H1 (cell line): ENCODE data around the gene SLC25A22. TPM values are rescaled to one million over a fixed set of nuclear protein-coding genes. Genes with fewer than 3 reads are reported as not detected.
A peak's percentile ranks its signal among the peaks of the same experiment; 100 is the strongest.

Source experiments
- CTCF ChIA-PET: fragments of 300-600 bp; sonication (Branson Sonifier 250); formaldehyde crosslinking; loops from one replicate; lab custom pipeline; 2021; ENCODE audit not compliant: partially characterized antibody; lab: Charles Lee
- POLR2A ChIA-PET: fragments of 300-600 bp; sonication (Branson Sonifier 250); formaldehyde crosslinking; loops from one replicate; lab custom pipeline; 2021; ENCODE audit warnings: inconsistent platforms; ENCODE audit not compliant: partially characterized antibody; lab: Charles Lee
- DNase-seq, 2 experiments: peaks; one replicate each; pipeline versions ENCODE4 v3.0.0 to v3.0.0-alpha.2; 2010 to 2022; ENCODE audit warnings: low spot score in 2 of 2, low read depth in 1 of 2, mixed read lengths in 1 of 2
- FAIRE-seq: peaks from 2 replicates; lab custom pipeline; 2011; peaks lifted over from hg19 to GRCh38; lab: Jason Lieb, UNC
- H2AFZ ChIP-seq: 2 replicates; pipeline ENCODE4 v1.8.1; 2012; ENCODE audit warnings: low read length, inconsistent platforms
- H2AK5ac ChIP-seq: 2 replicates; pipeline ENCODE4 v1.6.1; 2013; ENCODE audit warnings: low read depth, low read length
- H2BK120ac ChIP-seq: replicated peaks from 2 replicates; pipeline ENCODE3; 2013; ENCODE audit warnings: low read depth, low read length, inconsistent platforms
- H2BK12ac ChIP-seq: 2 replicates; pipeline ENCODE4 v1.6.1; 2013; ENCODE audit warnings: low read depth, low read length
- H2BK15ac ChIP-seq: 2 replicates; pipeline ENCODE4 v1.6.1; 2013; ENCODE audit warnings: low read length
- H2BK20ac ChIP-seq: 2 replicates; pipeline ENCODE4 v1.6.1; 2013; ENCODE audit warnings: low read length
- H2BK5ac ChIP-seq: 2 replicates; pipeline ENCODE4 v1.6.1; 2013; ENCODE audit warnings: low read depth, low read length
- H3K14ac ChIP-seq: 2 replicates; pipeline ENCODE4 v1.6.1; 2013; ENCODE audit warnings: inconsistent platforms; ENCODE audit not compliant: insufficient read length
- H3K18ac ChIP-seq: 2 replicates; pipeline ENCODE4 v1.6.1; 2013; ENCODE audit warnings: low read length; ENCODE audit errors: extremely low read depth
- H3K23ac ChIP-seq: 2 replicates; pipeline ENCODE4 v1.6.1; 2013; ENCODE audit warnings: inconsistent platforms; ENCODE audit not compliant: insufficient read length
- H3K23me2 ChIP-seq: 2 replicates; pipeline ENCODE4 v1.6.1; 2013; ENCODE audit warnings: low read depth, low read length
- H3K27ac ChIP-seq: 2 replicates; pipeline ENCODE4 v1.6.1; 2011; ENCODE audit warnings: low read depth, low read length, inconsistent platforms
- H3K27me3 ChIP-seq, 4 experiments: replicated peaks in 1 of 4; 1 replicate in 1 of 4; 2 replicates in 3 of 4; pipeline versions ENCODE4 v1.6.1 to v1.8.1; 2011 to 2013; ENCODE audit warnings: low read length in 3 of 4, mild to moderate bottlenecking in 3 of 4, inconsistent platforms in 2 of 4, mixed read lengths in 2 of 4, moderate library complexity in 1 of 4; ENCODE audit not compliant: control insufficient read depth in 3 of 4, insufficient read depth in 3 of 4; ENCODE audit errors: extremely low read depth in 1 of 4
- H3K36me3 ChIP-seq, 4 experiments: 2 replicates each; pipeline versions ENCODE4 v1.6.1 to v1.8.1; 2011 to 2013; ENCODE audit warnings: mild to moderate bottlenecking in 4 of 4, low read length in 3 of 4, moderate library complexity in 2 of 4, control low read depth in 1 of 4, inconsistent platforms in 1 of 4; ENCODE audit not compliant: insufficient read depth in 4 of 4, control insufficient read depth in 2 of 4
- H3K4ac ChIP-seq: replicated peaks from 2 replicates; pipeline ENCODE3; 2013; ENCODE audit warnings: low read length, low read depth, mixed read lengths, inconsistent platforms; ENCODE audit not compliant: insufficient read length
- H3K4me1 ChIP-seq, 4 experiments: replicated peaks in 1 of 4; 1 replicate in 1 of 4; 2 replicates in 3 of 4; pipeline versions ENCODE4 v1.6.1 to v1.8.1; 2011 to 2013; ENCODE audit warnings: low read length in 3 of 4, inconsistent platforms in 2 of 4, mixed read lengths in 1 of 4; ENCODE audit not compliant: insufficient read depth in 4 of 4, control insufficient read depth in 3 of 4
- H3K4me2 ChIP-seq, 2 experiments: 2 replicates each; pipeline versions ENCODE4 v1.6.1 to v1.8.1; 2011 to 2013; ENCODE audit warnings: low read depth in 2 of 2, low read length in 2 of 2, control low read depth in 1 of 2, inconsistent platforms in 1 of 2, mild to moderate bottlenecking in 1 of 2; ENCODE audit not compliant: insufficient read depth in 1 of 2
- H3K4me3 ChIP-seq, 4 experiments: fragments of 200-600, 300-600 bp in 1 of 4; sonication (generic), shearing (Covaris generic), sonication (Bioruptor Twin) in 1 of 4; 2 replicates each; pipeline versions ENCODE4 v1.5.1 to v1.8.1; 2011 to 2016; ENCODE audit warnings: low read length in 4 of 4, low read depth in 3 of 4, control low read depth in 2 of 4, inconsistent platforms in 2 of 4, mild to moderate bottlenecking in 2 of 4, mixed read lengths in 1 of 4, moderate library complexity in 1 of 4; ENCODE audit not compliant: insufficient read depth in 2 of 4; ENCODE audit errors: extremely low read depth in 1 of 4
- H3K56ac ChIP-seq: replicated peaks from 2 replicates; pipeline ENCODE3; 2013; ENCODE audit warnings: low read depth, mild to moderate bottlenecking, mixed read lengths, low read length, inconsistent platforms; ENCODE audit not compliant: insufficient read length
- H3K79me1 ChIP-seq: 2 replicates; pipeline ENCODE4 v1.6.1; 2013; ENCODE audit warnings: low read depth, low read length, control low read depth
- H3K79me2 ChIP-seq, 2 experiments: 2 replicates each; pipeline versions ENCODE4 v1.6.1 to v1.8.1; 2012 to 2013; ENCODE audit warnings: low read length in 2 of 2, mild to moderate bottlenecking in 2 of 2, inconsistent platforms in 1 of 2; ENCODE audit not compliant: insufficient read depth in 2 of 2, control insufficient read depth in 1 of 2
- H3K9ac ChIP-seq, 4 experiments: replicated peaks in 1 of 4; 1 replicate in 1 of 4; 2 replicates in 3 of 4; pipeline versions ENCODE4 v1.6.1 to v1.8.1; 2011 to 2013; ENCODE audit warnings: low read depth in 3 of 4, low read length in 3 of 4, control low read depth in 2 of 4, mild to moderate bottlenecking in 2 of 4, moderate library complexity in 2 of 4, inconsistent platforms in 1 of 4; ENCODE audit errors: extremely low read depth in 1 of 4
- H3K9me3 ChIP-seq, 2 experiments: 2 replicates each; pipeline versions ENCODE4 v1.6.1 to v1.8.1; 2012 to 2013; ENCODE audit warnings: mild to moderate bottlenecking in 2 of 2, moderate library complexity in 2 of 2, control low read depth in 1 of 2, inconsistent platforms in 1 of 2, low read depth in 1 of 2, low read length in 1 of 2, mixed read lengths in 1 of 2; ENCODE audit not compliant: insufficient read depth in 2 of 2
- H4K20me1 ChIP-seq, 2 experiments: replicated peaks in 1 of 2; 2 replicates each; pipeline versions ENCODE3 to v1.8.1; 2011 to 2013; ENCODE audit warnings: inconsistent platforms in 2 of 2, low read length in 2 of 2, mild to moderate bottlenecking in 1 of 2; ENCODE audit not compliant: insufficient read depth in 2 of 2, control insufficient read depth in 1 of 2
- H4K5ac ChIP-seq: 2 replicates; pipeline ENCODE4 v1.6.1; 2013; ENCODE audit warnings: low read length, low read depth, mixed read lengths, inconsistent platforms; ENCODE audit not compliant: insufficient read length
- H4K8ac ChIP-seq: 2 replicates; pipeline ENCODE4 v1.8.0; 2013; ENCODE audit warnings: mild to moderate bottlenecking, moderate library complexity, low read length, inconsistent platforms; ENCODE audit not compliant: insufficient read depth; ENCODE audit errors: extremely low read depth
- H4K91ac ChIP-seq: replicated peaks from 2 replicates; pipeline ENCODE3; 2013; ENCODE audit warnings: low read length, mixed read lengths, inconsistent platforms; ENCODE audit not compliant: insufficient read length
- BACH1 ChIP-seq: IDR thresholded peaks from 2 replicates; pipeline ENCODE4 v1.6.1; 2012; ENCODE audit warnings: low read length, improper control_type of control experiment
- CHD2 ChIP-seq: IDR thresholded peaks from 2 replicates; pipeline ENCODE4 v1.6.1; 2012; ENCODE audit warnings: low read length, improper control_type of control experiment
- E2F6 ChIP-seq: IDR thresholded peaks from 2 replicates; pipeline ENCODE4 v1.6.1; 2012; ENCODE audit warnings: inconsistent platforms
- GABPA ChIP-seq: IDR thresholded peaks from 2 replicates; pipeline ENCODE4 v1.6.1; 2011; ENCODE audit warnings: mild to moderate bottlenecking, low read length, moderate library complexity, borderline replicate concordance; ENCODE audit not compliant: insufficient read depth
- KDM5A ChIP-seq: fragments of 200-600 bp; IDR thresholded peaks from 2 replicates; pipeline ENCODE4 v1.7.1; 2012; ENCODE audit warnings: mild to moderate bottlenecking, low read length, inconsistent platforms, mixed read lengths
- MAX ChIP-seq: IDR thresholded peaks from 2 replicates; pipeline ENCODE4 v1.6.1; 2012; ENCODE audit warnings: inconsistent platforms
- TAF1 ChIP-seq: IDR thresholded peaks from 2 replicates; pipeline ENCODE4 v1.6.1; 2011; ENCODE audit warnings: mild to moderate bottlenecking, low read depth, low read length
- USF2 ChIP-seq: IDR thresholded peaks from 2 replicates; pipeline ENCODE4 v1.6.1; 2011; ENCODE audit warnings: low read length, improper control_type of control experiment
- YY1 ChIP-seq: IDR thresholded peaks from 2 replicates; pipeline ENCODE4 v1.6.1; 2011; ENCODE audit warnings: low read depth, mild to moderate bottlenecking, low read length
- WGBS, 2 experiments: shearing (Covaris generic) in 1 of 2; methylation state at CpG; one replicate each; pipeline versions ENCODE4 v1.1.6 to v1.1.7; 2013 to 2015; ENCODE audit warnings: low lambda C conversion rate in 2 of 2, mixed read lengths in 2 of 2, inconsistent platforms in 1 of 2, low coverage in 1 of 2, missing lambda C conversion rate in 1 of 2; ENCODE audit not compliant: insufficient replicate concordance in 2 of 2, insufficient coverage in 1 of 2, insufficient read length in 1 of 2; ENCODE audit errors: extremely low coverage in 1 of 2, missing lambda C conversion rate in 1 of 2; 5-methylcytosine and 5-hydroxymethylcytosine counted together
- polyA plus RNA-seq, 7 experiments: library from polyadenylated mRNA; depleted of rRNA in 3 of 7; stranded (reverse) in 5 of 7; unstranded in 2 of 7; fragments of >200 nt in 5 of 7; fragments of 200-250 nt in 2 of 7; gene quantifications; 1 replicate in 5 of 7; 2 replicates in 1 of 7; 4 replicates in 1 of 7; pipeline versions ENCODE4 v1.2.1 to v1.2.3, GENCODE V29; 2011 to 2013; ENCODE audit warnings: missing spikeins in 2 of 7, mixed read lengths in 2 of 7
- total RNA-seq: library from RNA; stranded (reverse); fragmentation: NEBNext Ultra II Directional; extraction: Animal tissue kit (Norgen Biotek cat#: 25700); gene quantifications from 2 replicates; pipeline ENCODE4 v1.2.1, GENCODE V29; 2021

Gene SLC25A22
- total and polyA plus RNA-seq, 2 of the 8 experiments (the other 6 are each of a cell fraction or from before 2014, with no cell fraction given): 31.5 to 48.0 TPM

GRCh38 chr11:830295-831117, 32.4 kb upstream of the SLC25A22 start:
- 2% methylated on average over 53 of the region's 78 CpGs; no CpG with 5 or more reads in 1 of the 2 experiments for WGBS, 2 experiments
- H3K27ac ChIP-seq: no peak overlapping the region
- H2BK120ac ChIP-seq: no peak overlapping the region
- no peaks in the 10 kb centered on the region; a peak in 1 of 4 replicates for H3K79me2 ChIP-seq
- H3K4me1 ChIP-seq: peaks cover 0 to 54% (median 47%) of the 10 kb centered on the region in 4 experiments; a peak in 6 of 7 replicates
- no peak overlapping the region for H3K23ac ChIP-seq
- H3K56ac ChIP-seq: no peak overlapping the region
- no peak overlapping the region for H3K4ac ChIP-seq
- H3K14ac ChIP-seq: no peak overlapping the region
- peak overlapping the region in 2 of 4 experiments; percentile 13 to 29; a peak in 2 of 7 replicates for H3K9ac ChIP-seq
- 0 out of 2 replicates have a peak overlapping the region, but pooled peaks have one; percentile 28 for H2AK5ac ChIP-seq
- peaks cover 2 to 8% of the 10 kb centered on the region in 2 experiments for H4K20me1 ChIP-seq
- peak overlapping the region; percentile 16; the same call in 1 of the 2 replicates for H2BK5ac ChIP-seq
- H2BK12ac ChIP-seq: peak overlapping the region; percentile 39; the same call in 1 of the 2 replicates
- peaks cover 34% of the 10 kb centered on the region for H3K23me2 ChIP-seq
- peak overlapping the region; percentile 38 for H3K18ac ChIP-seq
- no peaks in the 10 kb centered on the region; the same call in 1 of the 2 replicates for H3K79me1 ChIP-seq
- DNase-seq: no peak
- 0 out of 2 replicates have a peak overlapping the region, but pooled peaks have one; percentile 9 for H4K8ac ChIP-seq
- peak overlapping the region; percentile 29; the same call in 1 of the 2 replicates for H2BK15ac ChIP-seq
- H2AFZ ChIP-seq: no peak overlapping the region
- H4K91ac ChIP-seq: no peak overlapping the region
- H3K4me3 ChIP-seq: peak overlapping the region; percentile 45 to 74 (median 56)
- ChIA-PET POLR2A (interaction anchor here (0.6 to 53.0 kb wide), 11 partner anchors 0 to 276 kb away, joined by 3 to 1917 read pairs (median 4); partner anchors contain the start of genes CD151, CEND1, CRACR2B and GATD1), CTCF (interaction anchor here (0.9 to 3.5 kb wide), 10 partner anchors 9 to 34 kb away, joined by 3 to 26 read pairs (median 4); partner anchors contain the start of genes PNPLA2, POLR2L and TSPAN4)
- peak overlapping the region; percentile 84 to 98 for H3K4me2 ChIP-seq
- H3K36me3 ChIP-seq: no peaks in the 10 kb centered on the region
- no peaks in the 10 kb centered on the region for H3K9me3 ChIP-seq
- H3K27me3 ChIP-seq: peaks cover 6 to 41% (median 31%) of the 10 kb centered on the region in 4 experiments
- H2BK20ac ChIP-seq: no peak overlapping the region
- no peak overlapping the region for H4K5ac ChIP-seq
- no peak for FAIRE-seq
- TF ChIP-seq E2F6 (peak; percentile 84), YY1 (no peak), GABPA (0 out of 2 replicates have a peak, but pooled peaks have one; percentile 14), MAX (peak; percentile 92), CHD2 (no peak), BACH1 (0 out of 2 replicates have a peak, but pooled peaks have one; percentile 3), TAF1 (no peak), KDM5A (no peak), USF2 (peak; percentile 73)
